Fibroblast of the conjunctiva (primary cell): ENCODE results near the gene RHBDD1.

Experiments
- DNase-seq: peaks from one replicate; pipeline ENCODE4 v3.0.0-alpha.2; 2010; ENCODE audit warnings: low read depth

RHBDD1 gene

DNA sequence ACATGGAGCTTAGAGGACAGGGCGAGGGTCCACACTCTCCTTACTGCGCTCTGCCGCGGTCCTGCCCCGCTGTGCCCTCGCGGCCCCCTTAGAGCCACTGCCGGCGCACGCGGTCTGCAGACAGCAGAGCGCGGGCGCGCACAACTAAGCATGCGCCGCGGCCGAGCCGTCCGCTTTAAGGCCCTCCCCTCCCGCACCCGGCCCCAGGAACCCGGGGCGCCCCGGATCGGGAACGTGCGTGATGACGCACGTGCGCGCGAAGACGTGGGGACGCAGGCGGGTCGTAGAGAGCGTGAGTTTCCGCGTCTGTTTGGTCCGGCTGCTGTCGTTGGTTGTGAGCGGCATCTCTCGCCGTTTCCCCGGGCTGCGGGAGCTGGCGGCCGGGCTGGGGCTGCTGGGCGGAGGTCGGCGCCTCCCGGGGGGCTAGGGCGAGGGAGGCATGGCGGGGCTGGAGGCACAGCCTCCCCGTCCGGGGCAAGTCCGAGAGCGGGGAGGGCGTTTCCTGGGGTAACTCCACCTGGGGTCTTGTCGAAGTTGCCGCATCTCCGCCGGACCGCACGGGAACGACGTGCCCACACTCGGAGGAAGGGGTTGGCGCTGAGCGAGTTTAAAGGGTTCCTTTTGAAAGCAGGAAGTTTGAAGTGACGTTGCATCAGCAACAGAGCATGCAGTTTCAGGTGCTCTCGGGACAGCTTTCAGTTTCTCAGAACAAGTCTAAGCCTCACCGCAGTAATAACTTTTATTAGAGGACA lies at the start of gene RHBDD1:
RHBDD1 (plus strand) TSS at position 259 of the 752 bp plus-strand sequence. CDS start 28,640 bp downstream, outside the sequence.
- peak; percentile 87 for DNase-seq

GRCh38 chr2:226788064-226788463 lies 47.8 kb upstream of the RHBDD1 start:
- no peak for DNase-seq

DNA sequence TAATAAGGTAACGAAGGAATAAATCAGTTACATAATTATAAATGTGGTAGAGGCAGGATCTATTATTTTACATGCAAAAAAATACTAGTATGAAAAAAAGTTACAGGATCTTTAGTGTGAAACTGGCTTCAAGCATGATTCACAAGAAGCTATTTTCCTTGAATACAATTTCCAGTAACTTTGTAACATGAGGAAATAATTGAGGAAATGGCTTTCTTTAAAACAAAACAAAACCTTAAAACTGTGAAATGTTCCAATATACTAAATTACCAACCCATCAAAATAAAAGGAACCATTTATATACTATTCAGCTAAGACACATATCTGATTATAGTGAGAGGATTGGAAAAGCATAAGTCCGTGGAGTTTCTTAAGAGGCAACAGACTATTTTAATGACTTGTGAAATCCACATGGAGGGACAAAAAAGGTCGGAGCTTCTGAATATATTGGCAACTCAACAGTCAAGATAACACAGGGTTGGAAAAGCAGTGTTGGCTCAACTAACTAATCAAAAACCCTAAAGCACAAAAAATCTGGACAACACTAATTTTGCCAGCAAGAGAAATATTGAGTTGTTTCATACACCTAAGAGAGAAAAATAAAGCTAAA lies 46.9 kb upstream of the RHBDD1 start:
- no peak for DNase-seq

DNA sequence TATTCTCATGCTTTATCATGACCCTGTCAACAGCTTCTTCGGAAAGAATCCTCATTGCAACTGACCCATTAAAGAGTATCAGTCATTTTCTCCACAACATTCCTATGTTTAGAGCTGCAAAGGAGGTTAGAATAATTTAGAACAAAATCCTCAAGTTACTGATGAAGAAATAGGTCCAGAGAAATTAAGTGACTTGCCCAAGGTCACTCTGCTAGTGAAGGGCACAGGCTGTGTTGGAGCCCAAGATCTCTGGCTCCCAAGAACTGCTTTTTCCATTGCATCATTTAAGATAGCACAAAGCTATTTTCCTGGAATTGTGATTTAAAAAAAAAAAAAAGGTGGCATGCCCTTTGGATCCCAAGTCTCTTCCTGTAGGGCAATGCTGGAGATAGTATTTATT lies 45.8 kb upstream of the RHBDD1 start:
- DNase-seq, result no peak

DNA sequence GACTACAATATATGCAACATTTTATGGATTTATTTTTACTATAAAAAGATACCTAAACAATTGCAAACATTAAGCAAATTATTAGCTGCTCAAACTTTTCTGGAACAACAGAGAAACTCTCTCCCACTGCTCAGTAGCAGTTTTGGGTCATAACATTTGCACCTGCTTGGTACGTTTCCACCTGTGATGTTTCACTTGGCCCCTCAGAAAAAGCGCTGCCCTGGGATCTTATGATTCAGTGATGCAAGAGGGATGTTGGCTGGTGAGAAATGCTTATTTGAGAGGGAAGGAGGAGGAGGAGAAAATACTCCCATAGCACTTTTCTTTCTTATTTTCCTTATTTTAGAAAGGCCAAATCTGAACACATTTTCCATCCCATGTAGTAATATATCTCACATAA lies 45.4 kb upstream of the RHBDD1 start:
- no peak for DNase-seq

- DNase-seq, result no peak
Measured at GRCh38 chr2:226791056-226791486, 44.8 kb upstream of the RHBDD1 start.

GRCh38 chr2:226791487-226792081 lies 44.3 kb upstream of the RHBDD1 start:
- no peak for DNase-seq

- DNase-seq, result no peak
Measured at GRCh38 chr2:226792155-226792881, 43.5 kb upstream of the RHBDD1 start.

DNA sequence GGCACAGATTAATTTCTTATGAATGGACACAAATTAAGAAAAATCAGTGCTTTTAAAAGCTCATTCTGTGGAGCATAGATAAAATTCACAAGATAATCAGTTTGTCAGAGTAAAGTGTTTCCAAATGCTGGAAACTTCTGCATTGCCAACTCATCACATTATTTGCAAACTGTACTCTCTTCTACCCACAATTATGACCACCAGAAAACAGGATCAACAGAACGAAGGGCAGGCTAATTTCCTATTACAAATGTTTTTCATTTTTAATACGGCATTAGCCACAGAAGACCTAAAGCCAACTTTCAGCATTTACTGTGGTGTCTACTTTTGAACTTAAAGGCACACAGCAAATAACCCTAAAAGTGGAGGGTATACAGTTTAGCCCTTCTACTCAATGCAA lies 42.2 kb upstream of the RHBDD1 start:
- DNase-seq, result no peak

DNA sequence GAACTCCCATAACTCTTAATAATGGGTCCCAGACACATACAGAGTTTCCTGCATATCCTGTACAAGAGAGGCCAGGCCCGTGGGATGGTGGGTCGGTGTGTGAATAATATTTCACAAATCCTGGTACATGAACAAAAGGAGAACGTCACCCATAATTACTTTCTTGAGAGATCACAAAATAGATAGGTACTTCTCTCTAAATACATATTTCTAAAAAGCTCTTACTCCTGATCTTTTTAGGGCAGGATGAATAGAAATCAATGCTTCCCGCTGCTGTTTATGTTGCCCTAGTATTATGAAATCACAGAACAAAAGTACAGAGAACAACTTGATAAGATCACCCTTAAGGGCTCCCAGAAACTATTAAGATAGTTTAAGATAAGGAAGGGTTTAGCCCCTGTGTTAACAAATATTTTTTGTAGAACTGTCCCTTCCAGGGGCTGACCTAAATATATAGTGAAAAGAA lies 41.6 kb upstream of the RHBDD1 start:
- DNase-seq, result no peak

- DNase-seq, result peak; percentile 72
Measured at GRCh38 chr2:226794751-226795171, 41.1 kb upstream of the RHBDD1 start.

GRCh38 chr2:226795281-226796011 lies 40.4 kb upstream of the RHBDD1 start:
- no peak for DNase-seq

DNA sequence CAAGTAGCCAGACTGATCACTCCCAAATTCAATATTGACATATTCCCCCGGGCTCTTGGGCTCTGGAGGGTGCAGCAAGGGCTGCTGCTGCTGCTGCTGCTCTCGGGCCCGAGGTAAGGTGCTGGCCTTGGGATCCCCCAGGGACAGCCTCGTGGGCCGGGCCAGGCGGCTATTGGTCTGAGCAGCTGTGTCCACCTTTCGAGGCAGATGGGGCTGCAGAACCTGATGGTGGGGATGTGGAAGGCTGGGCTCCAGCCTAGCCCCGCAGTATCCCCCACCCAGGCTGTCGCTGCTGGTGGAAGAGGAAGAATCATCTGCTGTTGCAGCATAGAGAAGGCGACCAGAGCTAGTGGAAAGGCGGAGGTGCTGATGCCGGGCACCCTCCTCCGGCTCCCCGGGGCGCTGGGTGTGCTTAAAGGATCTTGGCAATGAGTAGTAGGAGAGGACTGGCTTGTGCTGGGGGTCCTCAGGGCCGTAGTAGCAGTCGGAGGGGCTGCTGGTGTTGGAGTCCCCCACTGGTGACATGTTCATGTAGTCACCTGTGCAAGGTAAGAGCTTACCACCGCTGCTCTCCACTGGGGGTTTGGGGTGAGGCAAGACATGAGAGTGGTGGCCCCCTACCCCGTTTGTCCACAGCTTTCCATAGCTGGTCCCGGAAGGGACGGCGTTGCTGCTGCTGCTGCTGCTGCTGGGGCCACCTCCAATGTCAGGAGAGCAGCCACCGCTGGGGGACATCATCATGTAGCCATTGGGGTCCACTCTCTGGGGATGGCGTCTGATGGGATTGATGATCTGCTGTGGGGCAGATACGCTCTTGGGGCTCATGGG lies 39.6 kb upstream of the RHBDD1 start:
- DNase-seq, result no peak

DNA sequence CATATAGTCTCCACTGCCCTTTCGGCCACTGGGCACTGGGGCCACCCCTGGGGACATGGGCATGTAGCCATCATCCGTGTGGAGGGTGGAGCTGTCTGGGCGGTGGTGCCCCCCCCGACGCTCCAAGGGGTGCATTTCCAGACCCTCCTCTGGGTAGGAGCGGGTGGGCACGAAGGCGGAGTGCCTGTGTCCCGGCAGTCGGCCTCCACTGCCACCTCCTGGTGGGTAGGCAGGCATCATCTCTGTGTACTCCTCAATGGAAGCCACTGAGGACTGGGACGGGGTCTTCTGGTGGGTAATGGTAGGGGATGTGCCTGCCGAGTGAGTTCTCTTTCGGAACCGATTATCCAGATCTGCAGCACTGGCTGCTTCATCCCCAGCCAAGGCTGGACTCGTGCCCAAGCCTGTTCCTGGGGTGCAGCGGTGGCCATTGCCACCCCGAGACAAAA lies 39.0 kb upstream of the RHBDD1 start:
- DNase-seq, result no peak

- no peak for DNase-seq
Measured at GRCh38 chr2:226797289-226797988, 38.4 kb upstream of the RHBDD1 start.

DNA sequence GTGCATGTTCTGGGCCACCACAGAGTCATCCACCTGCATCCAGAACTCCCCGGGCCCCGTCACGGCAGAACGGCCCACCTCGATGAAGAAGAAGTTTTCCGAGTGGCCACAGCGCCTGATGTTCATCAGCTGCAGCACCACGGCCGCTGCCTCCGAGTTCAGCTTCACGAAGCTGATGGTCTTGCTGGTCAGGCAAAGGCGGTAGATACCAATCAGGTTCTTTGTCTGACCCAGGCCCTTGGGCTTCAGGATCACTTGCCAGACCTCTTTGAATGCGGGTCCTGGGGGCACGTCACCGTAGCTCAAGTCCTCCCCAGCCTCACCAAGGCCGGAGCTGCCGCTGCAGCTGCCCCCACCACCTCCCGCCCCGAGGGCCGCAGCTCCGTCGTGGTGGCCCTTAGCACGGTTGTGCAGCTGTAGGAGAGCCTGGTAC lies 37.8 kb upstream of the RHBDD1 start:
- no peak for DNase-seq

- DNase-seq, result no peak
Measured at GRCh38 chr2:226798422-226799210, 37.2 kb upstream of the RHBDD1 start.

DNA sequence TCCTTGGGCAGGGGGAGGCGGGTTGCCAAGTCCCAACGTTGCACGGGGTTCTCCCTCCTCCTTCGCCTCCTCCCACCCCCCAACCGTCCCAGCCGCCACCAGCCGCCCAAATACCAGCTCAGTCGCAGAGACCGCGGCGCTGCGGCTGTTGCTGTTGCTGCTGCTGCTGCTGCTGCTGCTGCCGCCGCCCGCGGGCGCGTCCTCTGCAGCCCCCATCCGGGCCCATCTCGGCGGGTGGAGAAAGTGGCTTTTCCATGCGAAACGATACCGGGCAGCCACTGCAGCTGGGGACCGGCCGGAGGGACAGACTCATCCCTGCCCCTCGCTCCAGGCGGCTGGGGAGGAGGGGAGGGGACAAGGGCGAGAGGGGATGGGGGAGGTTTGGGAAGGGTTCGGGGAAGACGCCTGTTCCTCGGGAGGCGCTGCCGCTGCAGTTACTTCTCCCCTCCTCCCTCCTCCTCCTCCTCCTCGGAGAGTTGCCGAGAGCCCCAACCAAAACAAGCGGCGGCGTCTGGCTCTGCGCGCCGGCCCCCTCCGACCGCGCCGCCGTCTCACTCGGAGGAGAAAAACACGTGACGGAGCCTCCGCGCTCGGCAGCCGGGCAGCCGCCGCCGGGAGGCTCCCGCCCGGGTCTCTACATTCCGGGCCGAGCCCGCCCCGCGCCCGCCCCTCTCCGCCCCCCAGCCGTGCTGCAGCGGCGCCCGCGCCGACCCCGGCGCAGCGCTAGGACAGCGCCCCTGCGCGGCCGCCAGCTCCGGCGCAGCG lies 36.5 kb upstream of the RHBDD1 start, which contains the start of gene IRS1:
IRS1 (minus strand) TSS at position 610 of the 765 bp plus-strand sequence. CDS start 1,082 bp downstream, outside the sequence.
- peak; percentile 57 for DNase-seq
